GM23338 (cell line): ENCODE results near the gene MON2. TPM values are rescaled to one million over a fixed set of nuclear protein-coding genes. Genes with fewer than 3 reads are reported as not detected.

Source experiments
- ATAC-seq: fragments of 200-7000 bp; cut with Tn5 transposase; 3 replicates; pipeline ENCODE4 v1.9.1; 2020
- DNase-seq: peaks from one replicate; pipeline ENCODE4 v3.0.0-alpha.2; 2015; ENCODE audit warnings: low spot score
- H2AFZ ChIP-seq: fragments of 200-600 bp; sonication (generic); 2 replicates; pipeline ENCODE4 v1.8.0; 2016; ENCODE audit warnings: antibody characterized with exemption, mild to moderate bottlenecking, moderate library complexity
- H3F3A ChIP-seq: fragments of 200-600 bp; sonication (generic); replicated peaks from 2 replicates; pipeline ENCODE4 v1.8.0; 2017; ENCODE audit warnings: antibody characterized with exemption, mixed run types, low read depth
- H3K27ac ChIP-seq: fragments of 200-600 bp; sonication (generic); 2 replicates; pipeline ENCODE4 v1.6.1; 2016; ENCODE audit warnings: low read depth
- H3K27me3 ChIP-seq: fragments of 200-600 bp; sonication (generic); 2 replicates; pipeline ENCODE4 v1.8.0; 2016; ENCODE audit warnings: mild to moderate bottlenecking, mixed run types, moderate library complexity; ENCODE audit not compliant: insufficient read depth
- H3K36me3 ChIP-seq: fragments of 200-600 bp; sonication (generic); 2 replicates; pipeline ENCODE4 v1.8.0; 2016; ENCODE audit warnings: mild to moderate bottlenecking; ENCODE audit not compliant: insufficient read depth
- H3K4me1 ChIP-seq: fragments of 200-600 bp; sonication (generic); 2 replicates; pipeline ENCODE4 v1.8.0; 2016; ENCODE audit warnings: mild to moderate bottlenecking, moderate library complexity; ENCODE audit not compliant: insufficient read depth
- H3K4me2 ChIP-seq: fragments of 200-600 bp; sonication (generic); 2 replicates; pipeline ENCODE4 v1.7.1; 2017; ENCODE audit warnings: mixed run types
- H3K4me3 ChIP-seq: fragments of 200-600 bp; sonication (generic); 2 replicates; pipeline ENCODE4 v1.6.1; 2016; ENCODE audit warnings: mixed run types
- H3K79me2 ChIP-seq: fragments of 200-600 bp; sonication (generic); replicated peaks from 2 replicates; pipeline ENCODE4 v1.8.0; 2017; ENCODE audit warnings: mild to moderate bottlenecking; ENCODE audit not compliant: insufficient read depth
- H3K9me2 ChIP-seq: fragments of 200-600 bp; sonication (generic); 2 replicates; pipeline ENCODE4 v1.8.0; 2017; ENCODE audit not compliant: insufficient read depth
- H4K20me1 ChIP-seq: fragments of 200-600 bp; sonication (generic); replicated peaks from 2 replicates; pipeline ENCODE4 v1.8.0; 2017; ENCODE audit warnings: mild to moderate bottlenecking; ENCODE audit not compliant: insufficient read depth
- H3K27ac Mint-ChIP-seq: 2 replicates; pipeline ENCODE4 v1.8.0; 2020; ENCODE audit warnings: inconsistent platforms, mild to moderate bottlenecking, moderate library complexity, mixed read lengths
- H3K27me3 Mint-ChIP-seq: 3 replicates; pipeline ENCODE4 v1.8.0; 2022; ENCODE audit warnings: low read depth, mild to moderate bottlenecking, moderate library complexity, mixed read lengths, inconsistent platforms; ENCODE audit not compliant: insufficient read depth, poor library complexity
- H3K36me3 Mint-ChIP-seq: 3 replicates; pipeline ENCODE4 v1.8.0; 2021; ENCODE audit warnings: low read depth, mild to moderate bottlenecking, inconsistent platforms, moderate library complexity, mixed read lengths
- H3K4me1 Mint-ChIP-seq: 3 replicates; pipeline ENCODE4 v1.8.0; 2020; ENCODE audit warnings: mild to moderate bottlenecking, inconsistent platforms, mixed read lengths
- H3K4me3 Mint-ChIP-seq: 3 replicates; pipeline ENCODE4 v1.8.0; 2021; ENCODE audit warnings: moderate library complexity, mild to moderate bottlenecking, inconsistent platforms, mixed read lengths
- H3K9me3 Mint-ChIP-seq: 3 replicates; pipeline ENCODE4 v1.8.0; 2020; ENCODE audit warnings: moderate library complexity, mild to moderate bottlenecking, inconsistent platforms, mixed read lengths
- CREB1 ChIP-seq: fragments of 250-450 bp; sonication (Bioruptor Pico); IDR thresholded peaks from 2 replicates; pipeline ENCODE4 v1.5.0; 2020; ENCODE audit warnings: low read depth, mild to moderate bottlenecking, moderate library complexity
- EZH2 ChIP-seq: fragments of 200-600 bp; sonication (generic); IDR thresholded peaks from one replicate; pipeline ENCODE4 v1.8.0; 2017; ENCODE audit warnings: antibody characterized with exemption, mild to moderate bottlenecking, low read depth; ENCODE audit not compliant: unreplicated experiment
- EZH2phosphoT487 ChIP-seq: fragments of 200-600 bp; sonication (generic); IDR thresholded peaks from one replicate; pipeline ENCODE4 v1.8.1; 2018; ENCODE audit warnings: antibody characterized with exemption; ENCODE audit not compliant: unreplicated experiment
- JUNB ChIP-seq: IDR thresholded peaks from one replicate; pipeline ENCODE4 v1.6.1; 2016; ENCODE audit warnings: antibody characterized with exemption; ENCODE audit not compliant: unreplicated experiment
- NANOG ChIP-seq: IDR thresholded peaks from 2 replicates; pipeline ENCODE4 v1.6.1; 2016; ENCODE audit warnings: antibody characterized with exemption, borderline replicate concordance
- POLR2AphosphoS5 ChIP-seq: IDR thresholded peaks from 2 replicates; pipeline ENCODE4 v1.6.1; 2016; ENCODE audit warnings: antibody characterized with exemption, low read depth
- STAT1 ChIP-seq: IDR thresholded peaks from one replicate; pipeline ENCODE4 v1.6.1; 2016; ENCODE audit warnings: antibody characterized with exemption; ENCODE audit not compliant: unreplicated experiment
- ZNF114 ChIP-seq: fragments of 250-450 bp; sonication (Bioruptor Pico); IDR thresholded peaks from 2 replicates; pipeline ENCODE4 v1.5.0; 2020; ENCODE audit warnings: mild to moderate bottlenecking, moderate library complexity
- ZNF331 ChIP-seq: fragments of 250-450 bp; sonication (Bioruptor Pico); IDR thresholded peaks from 2 replicates; pipeline ENCODE4 v1.5.0; 2020; ENCODE audit warnings: low read depth, mild to moderate bottlenecking, moderate library complexity
- polyA plus RNA-seq: library from polyadenylated mRNA; unstranded; fragments of >200 nt; fragmentation: Nextera tagmentation; extraction: Ambion mirVana; gene quantifications from 2 replicates; pipeline ENCODE4 v1.2.1, GENCODE V29; 2016
- total RNA-seq: library from RNA; depleted of rRNA; stranded (reverse); fragments of >200 nt; shearing (Covaris generic); gene quantifications from 2 replicates; pipeline ENCODE4 v1.2.3, GENCODE V29; 2014
- TF ChIP-seq, protein P1 (sequence below): fragments of 250-450 bp; sonication (Bioruptor Pico); IDR thresholded peaks from 2 replicates; pipeline ENCODE4 v1.5.0; 2020; ENCODE audit warnings: mild to moderate bottlenecking, moderate library complexity
- TF ChIP-seq, protein P2 (sequence below): IDR thresholded peaks from one replicate; pipeline ENCODE4 v1.6.1; 2018; ENCODE audit warnings: antibody characterized with exemption; ENCODE audit not compliant: unreplicated experiment
- TF ChIP-seq, protein P3 (sequence below): IDR thresholded peaks from 2 replicates; pipeline ENCODE4 v1.6.1; 2016; ENCODE audit warnings: antibody characterized with exemption
- TF ChIP-seq, protein P4 (sequence below), 2 experiments: fragments of 200-600 bp in 1 of 2; sonication (generic) in 1 of 2; conservative IDR thresholded peaks; 2 replicates each; pipeline versions ENCODE4 v1.5.1 to v1.6.1; 2016 to 2017; ENCODE audit warnings: antibody characterized with exemption in 2 of 2, low read depth in 2 of 2, mild to moderate bottlenecking in 2 of 2, moderate library complexity in 1 of 2

The MON2 gene
- total and polyA plus RNA-seq, 2 experiments from 2014 or later = 11.0 to 27.3 TPM

DNA sequence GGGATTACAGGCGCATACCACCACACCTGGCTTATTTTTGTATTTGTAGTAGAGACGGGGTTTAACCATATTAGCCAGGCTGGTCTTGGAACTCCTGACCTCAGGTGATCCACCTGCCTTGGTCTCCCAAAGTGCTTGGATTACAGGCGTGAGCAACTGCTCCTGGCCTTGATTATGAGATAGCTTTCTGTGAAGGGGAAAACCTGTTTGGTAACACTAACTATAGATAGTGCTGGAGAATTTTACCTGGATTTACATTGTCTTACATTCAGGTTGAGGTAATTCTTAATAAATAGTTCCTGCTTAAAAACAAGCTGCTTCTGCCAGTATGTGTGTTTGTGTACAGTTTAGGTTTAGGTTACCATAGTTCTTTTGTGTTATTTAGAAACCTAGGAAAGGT, 77.1 kb downstream of the MON2 start:
- Histone ChIP-seq H3K79me2 (no peaks in the 10 kb centered on the region), H4K20me1 (no peaks in the 10 kb centered on the region), H3K4me1 (no peaks in the 10 kb centered on the region), H3K9me2 (no peaks in the 10 kb centered on the region), H3K4me2 (no peak overlapping the region), H3K4me3 (no peak overlapping the region), H2AFZ (no peak overlapping the region), H3F3A (no peaks in the 10 kb centered on the region), H3K36me3 (peaks cover 4% of the 10 kb centered on the region; the same call in 1 of the 2 replicates), H3K27ac (no peak overlapping the region; the same call in 1 of the 2 replicates), H3K27me3 (no peaks in the 10 kb centered on the region)
- DNase-seq (no peak), ATAC-seq (no peak)
- Mint-ChIP-seq H3K27ac (no peak overlapping the region), H3K4me3 (no peak overlapping the region), H3K27me3 (no peaks in the 10 kb centered on the region), H3K4me1 (no peaks in the 10 kb centered on the region), H3K9me3 (no peaks in the 10 kb centered on the region), H3K36me3 (peaks cover 5% of the 10 kb centered on the region; the same call in 2 of the 3 replicates)
- TF ChIP-seq EZH2phosphoT487 (no peak), JUNB (no peak), EZH2 (no peak), ZNF331 (CRISPR knock-in tag) (no peak), POLR2AphosphoS5 (no peak), STAT1 (no peak), NANOG (no peak), CREB1 (CRISPR knock-in tag) (no peak), ZNF114 (CRISPR knock-in tag) (no peak)
- TF ChIP-seq, protein P1, sequence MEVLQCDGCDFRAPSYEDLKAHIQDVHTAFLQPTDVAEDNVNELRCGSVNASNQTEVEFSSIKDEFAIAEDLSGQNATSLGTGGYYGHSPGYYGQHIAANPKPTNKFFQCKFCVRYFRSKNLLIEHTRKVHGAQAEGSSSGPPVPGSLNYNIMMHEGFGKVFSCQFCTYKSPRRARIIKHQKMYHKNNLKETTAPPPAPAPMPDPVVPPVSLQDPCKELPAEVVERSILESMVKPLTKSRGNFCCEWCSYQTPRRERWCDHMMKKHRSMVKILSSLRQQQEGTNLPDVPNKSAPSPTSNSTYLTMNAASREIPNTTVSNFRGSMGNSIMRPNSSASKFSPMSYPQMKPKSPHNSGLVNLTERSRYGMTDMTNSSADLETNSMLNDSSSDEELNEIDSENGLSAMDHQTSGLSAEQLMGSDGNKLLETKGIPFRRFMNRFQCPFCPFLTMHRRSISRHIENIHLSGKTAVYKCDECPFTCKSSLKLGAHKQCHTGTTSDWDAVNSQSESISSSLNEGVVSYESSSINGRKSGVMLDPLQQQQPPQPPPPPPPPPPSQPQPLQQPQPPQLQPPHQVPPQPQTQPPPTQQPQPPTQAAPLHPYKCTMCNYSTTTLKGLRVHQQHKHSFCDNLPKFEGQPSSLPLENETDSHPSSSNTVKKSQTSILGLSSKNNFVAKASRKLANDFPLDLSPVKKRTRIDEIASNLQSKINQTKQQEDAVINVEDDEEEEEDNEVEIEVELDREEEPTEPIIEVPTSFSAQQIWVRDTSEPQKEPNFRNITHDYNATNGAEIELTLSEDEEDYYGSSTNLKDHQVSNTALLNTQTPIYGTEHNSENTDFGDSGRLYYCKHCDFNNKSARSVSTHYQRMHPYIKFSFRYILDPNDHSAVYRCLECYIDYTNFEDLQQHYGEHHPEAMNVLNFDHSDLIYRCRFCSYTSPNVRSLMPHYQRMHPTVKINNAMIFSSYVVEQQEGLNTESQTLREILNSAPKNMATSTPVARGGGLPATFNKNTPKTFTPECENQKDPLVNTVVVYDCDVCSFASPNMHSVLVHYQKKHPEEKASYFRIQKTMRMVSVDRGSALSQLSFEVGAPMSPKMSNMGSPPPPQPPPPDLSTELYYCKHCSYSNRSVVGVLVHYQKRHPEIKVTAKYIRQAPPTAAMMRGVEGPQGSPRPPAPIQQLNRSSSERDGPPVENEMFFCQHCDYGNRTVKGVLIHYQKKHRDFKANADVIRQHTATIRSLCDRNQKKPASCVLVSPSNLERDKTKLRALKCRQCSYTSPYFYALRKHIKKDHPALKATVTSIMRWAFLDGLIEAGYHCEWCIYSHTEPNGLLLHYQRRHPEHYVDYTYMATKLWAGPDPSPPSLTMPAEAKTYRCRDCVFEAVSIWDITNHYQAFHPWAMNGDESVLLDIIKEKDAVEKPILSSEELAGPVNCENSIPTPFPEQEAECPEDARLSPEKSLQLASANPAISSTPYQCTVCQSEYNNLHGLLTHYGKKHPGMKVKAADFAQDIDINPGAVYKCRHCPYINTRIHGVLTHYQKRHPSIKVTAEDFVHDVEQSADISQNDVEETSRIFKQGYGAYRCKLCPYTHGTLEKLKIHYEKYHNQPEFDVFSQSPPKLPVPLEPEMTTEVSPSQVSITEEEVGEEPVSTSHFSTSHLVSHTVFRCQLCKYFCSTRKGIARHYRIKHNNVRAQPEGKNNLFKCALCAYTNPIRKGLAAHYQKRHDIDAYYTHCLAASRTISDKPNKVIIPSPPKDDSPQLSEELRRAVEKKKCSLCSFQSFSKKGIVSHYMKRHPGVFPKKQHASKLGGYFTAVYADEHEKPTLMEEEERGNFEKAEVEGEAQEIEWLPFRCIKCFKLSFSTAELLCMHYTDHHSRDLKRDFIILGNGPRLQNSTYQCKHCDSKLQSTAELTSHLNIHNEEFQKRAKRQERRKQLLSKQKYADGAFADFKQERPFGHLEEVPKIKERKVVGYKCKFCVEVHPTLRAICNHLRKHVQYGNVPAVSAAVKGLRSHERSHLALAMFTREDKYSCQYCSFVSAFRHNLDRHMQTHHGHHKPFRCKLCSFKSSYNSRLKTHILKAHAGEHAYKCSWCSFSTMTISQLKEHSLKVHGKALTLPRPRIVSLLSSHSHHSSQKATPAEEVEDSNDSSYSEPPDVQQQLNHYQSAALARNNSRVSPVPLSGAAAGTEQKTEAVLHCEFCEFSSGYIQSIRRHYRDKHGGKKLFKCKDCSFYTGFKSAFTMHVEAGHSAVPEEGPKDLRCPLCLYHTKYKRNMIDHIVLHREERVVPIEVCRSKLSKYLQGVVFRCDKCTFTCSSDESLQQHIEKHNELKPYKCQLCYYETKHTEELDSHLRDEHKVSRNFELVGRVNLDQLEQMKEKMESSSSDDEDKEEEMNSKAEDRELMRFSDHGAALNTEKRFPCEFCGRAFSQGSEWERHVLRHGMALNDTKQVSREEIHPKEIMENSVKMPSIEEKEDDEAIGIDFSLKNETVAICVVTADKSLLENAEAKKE (CRISPR knock-in tag) = no peak
- TF ChIP-seq, protein P2, sequence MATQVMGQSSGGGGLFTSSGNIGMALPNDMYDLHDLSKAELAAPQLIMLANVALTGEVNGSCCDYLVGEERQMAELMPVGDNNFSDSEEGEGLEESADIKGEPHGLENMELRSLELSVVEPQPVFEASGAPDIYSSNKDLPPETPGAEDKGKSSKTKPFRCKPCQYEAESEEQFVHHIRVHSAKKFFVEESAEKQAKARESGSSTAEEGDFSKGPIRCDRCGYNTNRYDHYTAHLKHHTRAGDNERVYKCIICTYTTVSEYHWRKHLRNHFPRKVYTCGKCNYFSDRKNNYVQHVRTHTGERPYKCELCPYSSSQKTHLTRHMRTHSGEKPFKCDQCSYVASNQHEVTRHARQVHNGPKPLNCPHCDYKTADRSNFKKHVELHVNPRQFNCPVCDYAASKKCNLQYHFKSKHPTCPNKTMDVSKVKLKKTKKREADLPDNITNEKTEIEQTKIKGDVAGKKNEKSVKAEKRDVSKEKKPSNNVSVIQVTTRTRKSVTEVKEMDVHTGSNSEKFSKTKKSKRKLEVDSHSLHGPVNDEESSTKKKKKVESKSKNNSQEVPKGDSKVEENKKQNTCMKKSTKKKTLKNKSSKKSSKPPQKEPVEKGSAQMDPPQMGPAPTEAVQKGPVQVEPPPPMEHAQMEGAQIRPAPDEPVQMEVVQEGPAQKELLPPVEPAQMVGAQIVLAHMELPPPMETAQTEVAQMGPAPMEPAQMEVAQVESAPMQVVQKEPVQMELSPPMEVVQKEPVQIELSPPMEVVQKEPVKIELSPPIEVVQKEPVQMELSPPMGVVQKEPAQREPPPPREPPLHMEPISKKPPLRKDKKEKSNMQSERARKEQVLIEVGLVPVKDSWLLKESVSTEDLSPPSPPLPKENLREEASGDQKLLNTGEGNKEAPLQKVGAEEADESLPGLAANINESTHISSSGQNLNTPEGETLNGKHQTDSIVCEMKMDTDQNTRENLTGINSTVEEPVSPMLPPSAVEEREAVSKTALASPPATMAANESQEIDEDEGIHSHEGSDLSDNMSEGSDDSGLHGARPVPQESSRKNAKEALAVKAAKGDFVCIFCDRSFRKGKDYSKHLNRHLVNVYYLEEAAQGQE = no peak
- TF ChIP-seq, protein P3, sequence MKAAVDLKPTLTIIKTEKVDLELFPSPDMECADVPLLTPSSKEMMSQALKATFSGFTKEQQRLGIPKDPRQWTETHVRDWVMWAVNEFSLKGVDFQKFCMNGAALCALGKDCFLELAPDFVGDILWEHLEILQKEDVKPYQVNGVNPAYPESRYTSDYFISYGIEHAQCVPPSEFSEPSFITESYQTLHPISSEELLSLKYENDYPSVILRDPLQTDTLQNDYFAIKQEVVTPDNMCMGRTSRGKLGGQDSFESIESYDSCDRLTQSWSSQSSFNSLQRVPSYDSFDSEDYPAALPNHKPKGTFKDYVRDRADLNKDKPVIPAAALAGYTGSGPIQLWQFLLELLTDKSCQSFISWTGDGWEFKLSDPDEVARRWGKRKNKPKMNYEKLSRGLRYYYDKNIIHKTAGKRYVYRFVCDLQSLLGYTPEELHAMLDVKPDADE = no peak
- TF ChIP-seq, protein P4, sequence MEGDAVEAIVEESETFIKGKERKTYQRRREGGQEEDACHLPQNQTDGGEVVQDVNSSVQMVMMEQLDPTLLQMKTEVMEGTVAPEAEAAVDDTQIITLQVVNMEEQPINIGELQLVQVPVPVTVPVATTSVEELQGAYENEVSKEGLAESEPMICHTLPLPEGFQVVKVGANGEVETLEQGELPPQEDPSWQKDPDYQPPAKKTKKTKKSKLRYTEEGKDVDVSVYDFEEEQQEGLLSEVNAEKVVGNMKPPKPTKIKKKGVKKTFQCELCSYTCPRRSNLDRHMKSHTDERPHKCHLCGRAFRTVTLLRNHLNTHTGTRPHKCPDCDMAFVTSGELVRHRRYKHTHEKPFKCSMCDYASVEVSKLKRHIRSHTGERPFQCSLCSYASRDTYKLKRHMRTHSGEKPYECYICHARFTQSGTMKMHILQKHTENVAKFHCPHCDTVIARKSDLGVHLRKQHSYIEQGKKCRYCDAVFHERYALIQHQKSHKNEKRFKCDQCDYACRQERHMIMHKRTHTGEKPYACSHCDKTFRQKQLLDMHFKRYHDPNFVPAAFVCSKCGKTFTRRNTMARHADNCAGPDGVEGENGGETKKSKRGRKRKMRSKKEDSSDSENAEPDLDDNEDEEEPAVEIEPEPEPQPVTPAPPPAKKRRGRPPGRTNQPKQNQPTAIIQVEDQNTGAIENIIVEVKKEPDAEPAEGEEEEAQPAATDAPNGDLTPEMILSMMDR (conservative IDR thresholded peaks at IDR 0.05; ENCODE audit: low read depth in 2 of 2) = no peak
